Chondrocyte (in vitro differentiated cells): Measurements from ENCODE around the gene GNRH2. TPM values are rescaled to one million over a fixed set of nuclear protein-coding genes. Genes with fewer than 3 reads are reported as not detected.

ENCODE experiments used
- DNase-seq: peaks from one replicate; pipeline ENCODE4 v3.0.0; 2021; ENCODE audit warnings: mixed read lengths, low spot score
- H3K27ac Mint-ChIP-seq: one replicate; pipeline ENCODE4 v1.8.0; 2021; ENCODE audit warnings: mild to moderate bottlenecking, moderate library complexity, mixed read lengths; ENCODE audit not compliant: unreplicated experiment
- H3K27me3 Mint-ChIP-seq: 2 replicates; pipeline ENCODE4 v1.8.0; 2021; ENCODE audit warnings: low read depth, mixed read lengths
- H3K36me3 Mint-ChIP-seq: 2 replicates; pipeline ENCODE4 v1.8.0; 2021; ENCODE audit warnings: low read depth, mixed read lengths
- H3K4me1 Mint-ChIP-seq: 2 replicates; pipeline ENCODE4 v1.8.0; 2021; ENCODE audit warnings: low read depth, mild to moderate bottlenecking, mixed read lengths
- H3K4me3 Mint-ChIP-seq: one replicate; pipeline ENCODE4 v1.8.0; 2021; ENCODE audit warnings: mild to moderate bottlenecking, moderate library complexity, mixed read lengths; ENCODE audit not compliant: unreplicated experiment
- H3K9me3 Mint-ChIP-seq: 2 replicates; pipeline ENCODE4 v1.8.0; 2021; ENCODE audit warnings: low read depth, mixed read lengths
- CTCF ChIP-seq: fragments of 200-600 bp; sonication (generic); IDR thresholded peaks from 2 replicates; pipeline ENCODE4 v1.5.0; 2021; ENCODE audit warnings: antibody characterized with exemption, mild to moderate bottlenecking, moderate library complexity
- total RNA-seq: library from RNA; stranded (reverse); gene quantifications from 3 replicates; pipeline ENCODE4 v1.2.1, GENCODE V29; 2021

GNRH2 gene
- total RNA-seq, 1 donor from 2014 or later: not detected

- no peaks in the 10 kb centered on the region for H3K9me3 Mint-ChIP-seq
- TF ChIP-seq CTCF: no peak
- peaks cover 40% of the 10 kb centered on the region for H3K27me3 Mint-ChIP-seq
- H3K36me3 Mint-ChIP-seq: no peaks in the 10 kb centered on the region
- H3K4me3 Mint-ChIP-seq: no peak overlapping the region
- no peak overlapping the region for H3K27ac Mint-ChIP-seq
- DNase-seq: peak; percentile 62
- no peaks in the 10 kb centered on the region for H3K4me1 Mint-ChIP-seq
Observed at GRCh38 chr20:3084986-3085360, 41.6 kb downstream of the GNRH2 start.

- no peaks in the 10 kb centered on the region for H3K36me3 Mint-ChIP-seq
- TF ChIP-seq CTCF: no peak
- no peak overlapping the region for H3K4me3 Mint-ChIP-seq
- no peaks in the 10 kb centered on the region for H3K4me1 Mint-ChIP-seq
- DNase-seq: peak; percentile 84
- no peak overlapping the region for H3K27ac Mint-ChIP-seq
- H3K9me3 Mint-ChIP-seq: no peaks in the 10 kb centered on the region
- peaks cover 43% of the 10 kb centered on the region for H3K27me3 Mint-ChIP-seq
Observed at GRCh38 chr20:3085571-3086072, 42.2 kb downstream of the GNRH2 start.

GRCh38 chr20:3088031-3088430 lies 44.6 kb downstream of the GNRH2 start:
- no peak overlapping the region for H3K27ac Mint-ChIP-seq
- H3K9me3 Mint-ChIP-seq: no peaks in the 10 kb centered on the region
- H3K4me1 Mint-ChIP-seq: peaks cover 3% of the 10 kb centered on the region
- peaks cover 34% of the 10 kb centered on the region for H3K27me3 Mint-ChIP-seq
- no peak overlapping the region for H3K4me3 Mint-ChIP-seq
- TF ChIP-seq CTCF: no peak
- DNase-seq: no peak
- H3K36me3 Mint-ChIP-seq: no peaks in the 10 kb centered on the region

- no peak for TF ChIP-seq CTCF
- Mint-ChIP-seq H3K4me1 (peaks cover 3% of the 10 kb centered on the region), H3K4me3 (no peak overlapping the region), H3K36me3 (no peaks in the 10 kb centered on the region), H3K27me3 (peaks cover 22% of the 10 kb centered on the region), H3K9me3 (no peaks in the 10 kb centered on the region), H3K27ac (no peak overlapping the region)
- no peak for DNase-seq
Observed at GRCh38 chr20:3090565-3090964, 47.1 kb downstream of the GNRH2 start.

GRCh38 chr20:3092611-3093379 lies 49.4 kb downstream of the GNRH2 start:
- peak overlapping the region; percentile 73 for H3K4me3 Mint-ChIP-seq

More at GRCh38 chr20:3092611-3093379, 49.4 kb downstream of the GNRH2 start:
- peak overlapping the region; percentile 22 for H3K27ac Mint-ChIP-seq
- peaks cover 22% of the 10 kb centered on the region for H3K27me3 Mint-ChIP-seq
- no peaks in the 10 kb centered on the region for H3K36me3 Mint-ChIP-seq
- DNase-seq: no peak
- H3K9me3 Mint-ChIP-seq: no peaks in the 10 kb centered on the region
- TF ChIP-seq CTCF: no peak
- peaks cover 3% of the 10 kb centered on the region for H3K4me1 Mint-ChIP-seq
